GM21526 (cell line): ENCODE data around the gene NCOA1.

Experiments
- ATAC-seq: cut with Tn5 transposase; IDR thresholded peaks from one replicate; pipeline ENCODE4 v1.9.1; 2021; ENCODE audit warnings: moderate library complexity; ENCODE audit not compliant: unreplicated experiment, low FRiP score

Gene NCOA1

GRCh38 chr2:24724111-24724775 lies 233.2 kb downstream of the NCOA1 start:
- no peak for ATAC-seq

- ATAC-seq, result peak; percentile 47
Measured at GRCh38 chr2:24725956-24726355, 234.9 kb downstream of the NCOA1 start.

GRCh38 chr2:24730481-24730880 lies 239.4 kb downstream of the NCOA1 start:
- no peak for ATAC-seq

GRCh38 chr2:24731040-24731439 lies 240.0 kb downstream of the NCOA1 start:
- ATAC-seq, result no peak

GRCh38 chr2:24731923-24732322 lies 240.9 kb downstream of the NCOA1 start:
- ATAC-seq, result no peak

GRCh38 chr2:24734741-24735140 lies 243.7 kb downstream of the NCOA1 start:
- no peak for ATAC-seq

GRCh38 chr2:24739354-24740025 lies 248.4 kb downstream of the NCOA1 start:
- no peak for ATAC-seq

- ATAC-seq, result no peak
Measured at GRCh38 chr2:24740142-24740541, 249.1 kb downstream of the NCOA1 start.

GRCh38 chr2:24742730-24743129 lies 251.7 kb downstream of the NCOA1 start:
- ATAC-seq, result no peak

- ATAC-seq, result no peak
Measured at GRCh38 chr2:24743924-24744323, 252.9 kb downstream of the NCOA1 start.

- ATAC-seq, result no peak
Measured at GRCh38 chr2:24744356-24744755, 253.3 kb downstream of the NCOA1 start.

GRCh38 chr2:24745825-24746224 lies 254.8 kb downstream of the NCOA1 start:
- ATAC-seq, result no peak

GRCh38 chr2:24747299-24747698 lies 256.2 kb downstream of the NCOA1 start:
- no peak for ATAC-seq

- no peak for ATAC-seq
Measured at GRCh38 chr2:24749069-24749691, 258.1 kb downstream of the NCOA1 start.

- ATAC-seq, result no peak
Measured at GRCh38 chr2:24754985-24755705, 264.1 kb downstream of the NCOA1 start.

GRCh38 chr2:24756789-24757188 lies 265.7 kb downstream of the NCOA1 start:
- no peak for ATAC-seq

- ATAC-seq, result no peak
Measured at GRCh38 chr2:24761866-24762265, 270.8 kb downstream of the NCOA1 start.

- no peak for ATAC-seq
Measured at GRCh38 chr2:24762518-24762917, 271.5 kb downstream of the NCOA1 start.

GRCh38 chr2:24763843-24764242 lies 272.8 kb downstream of the NCOA1 start:
- no peak for ATAC-seq

GRCh38 chr2:24766609-24767008 lies 275.6 kb downstream of the NCOA1 start:
- ATAC-seq, result no peak

GRCh38 chr2:24768013-24768412 lies 277.0 kb downstream of the NCOA1 start:
- no peak for ATAC-seq
